ENCODE results near the gene AADAC.
"Not testable (repeated sequence)": the region's sequence is repeated elsewhere in the genome, so short reads cannot be mapped to it uniquely, and the experiment has no call there.

Gene AADAC

DNA sequence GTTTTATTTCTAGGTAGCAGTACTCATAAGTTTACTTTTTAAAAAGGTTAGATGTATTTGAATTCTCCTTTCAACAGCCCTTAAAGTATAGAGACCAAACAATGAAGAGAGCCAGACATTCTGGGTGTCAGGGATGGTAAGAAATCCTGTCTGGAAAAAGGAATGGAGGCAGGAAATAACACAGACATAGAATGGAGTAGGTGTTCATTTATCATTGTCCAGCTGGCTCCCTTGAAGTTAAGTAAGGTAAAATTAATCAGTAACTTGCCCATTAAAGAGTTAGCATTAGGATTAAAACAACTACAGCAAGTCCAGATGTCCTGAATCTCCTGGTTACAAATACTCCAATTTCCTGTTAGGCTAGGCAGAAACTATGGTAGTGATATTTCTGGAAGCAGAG is 46.0 kb downstream of the AADAC start:
- DNase-seq, result no peak

DNA sequence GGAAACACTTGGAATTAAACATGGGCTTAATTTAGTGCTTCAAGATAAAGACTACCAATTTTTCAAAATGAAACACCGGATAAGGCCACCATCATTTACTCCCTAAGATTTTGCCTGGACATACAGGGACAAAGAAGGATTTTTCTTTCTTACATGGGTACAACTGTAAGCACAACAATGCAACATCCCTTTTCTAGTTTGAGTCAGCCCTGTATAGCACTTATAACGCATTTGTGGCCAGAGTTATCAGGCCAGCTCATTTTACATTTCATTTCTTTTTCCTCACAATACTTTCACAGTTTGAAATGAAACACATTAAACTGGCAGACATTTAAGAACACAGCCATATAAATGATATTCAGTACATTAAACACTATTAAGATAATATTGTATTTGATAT is 49.7 kb downstream of the AADAC start:
- no peak for DNase-seq

DNA sequence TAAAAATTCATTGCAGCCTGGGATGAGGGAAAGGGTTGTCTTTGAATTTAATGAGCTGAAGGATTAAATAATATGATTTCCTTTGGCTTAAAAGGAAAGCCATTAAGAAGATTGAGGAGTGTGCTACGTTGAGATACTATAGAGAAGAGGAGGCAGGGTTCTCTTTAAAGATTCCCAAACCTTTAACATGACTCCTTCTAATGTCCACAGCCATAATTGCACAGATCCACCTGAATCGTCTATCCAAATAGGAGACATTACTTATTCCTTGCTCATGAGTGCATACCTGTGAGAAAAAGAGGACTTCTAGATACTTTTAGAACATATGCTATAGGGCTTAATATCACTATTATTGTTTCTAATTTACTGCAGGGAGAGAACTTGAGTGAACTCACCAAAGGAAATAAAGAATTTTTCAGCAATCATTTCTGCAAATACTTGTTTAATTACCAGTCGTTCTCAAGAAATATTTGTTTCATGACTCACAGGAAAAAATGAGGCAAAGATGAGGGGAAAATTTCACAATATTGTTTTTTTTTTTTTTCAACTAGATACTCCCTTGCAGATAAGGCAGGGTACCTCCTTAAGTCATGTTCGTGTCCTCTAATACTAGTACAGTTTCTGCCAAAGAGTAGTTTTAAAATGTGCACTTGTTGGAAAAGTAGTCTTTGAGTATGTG is 50.6 kb downstream of the AADAC start:
- DNase-seq, result no peak

DNA sequence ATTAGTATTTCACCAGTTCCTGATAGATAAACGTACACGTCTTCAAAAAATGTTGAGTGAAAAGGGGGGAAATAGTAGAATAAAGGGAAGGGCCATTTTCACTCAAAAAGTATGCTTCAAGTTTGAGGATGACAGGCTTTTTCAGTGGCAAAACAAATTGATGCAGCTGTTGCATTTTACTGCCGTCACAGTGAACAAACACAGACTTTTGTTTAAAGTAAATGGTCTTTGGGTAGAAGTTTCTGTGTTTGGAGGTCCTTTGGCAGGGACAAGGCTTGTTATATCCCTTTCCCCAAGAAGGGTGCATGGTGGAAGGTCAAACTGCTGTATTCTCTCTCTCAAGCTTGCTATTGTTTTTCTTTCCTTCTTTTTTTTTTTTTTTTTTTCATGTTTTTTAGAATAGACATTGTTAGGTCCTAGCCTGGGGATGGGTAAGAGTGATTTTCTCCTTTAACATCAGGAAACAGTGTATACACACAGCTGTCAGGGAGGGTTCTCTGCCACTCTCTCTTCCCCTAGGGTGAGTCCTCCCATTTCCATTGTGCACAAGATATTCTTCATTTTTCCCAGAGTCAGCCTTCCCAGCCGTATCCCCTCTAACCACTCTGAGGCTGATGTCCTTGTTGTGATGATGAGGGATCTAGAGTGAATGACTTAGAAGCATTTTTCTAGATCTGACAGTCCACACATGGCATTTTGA is 52.9 kb downstream of the AADAC start:
- no peak for DNase-seq

DNA sequence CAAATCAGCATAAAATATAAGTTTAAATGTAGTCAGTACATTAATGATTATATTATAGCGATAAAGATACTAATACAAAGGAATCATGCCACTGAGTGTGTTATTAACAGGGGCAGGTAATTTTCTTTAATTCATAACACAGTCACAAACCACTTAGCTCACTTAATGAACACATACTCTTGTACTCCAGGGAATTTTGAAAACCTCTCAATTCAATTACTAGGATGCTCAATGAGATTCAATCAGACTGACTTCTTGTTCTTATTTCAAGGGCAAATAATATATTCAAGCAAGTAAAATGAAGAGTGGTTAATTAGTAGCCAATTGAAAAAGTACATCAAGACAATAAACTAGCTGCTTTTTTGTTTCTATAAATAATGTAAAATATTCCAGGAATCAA is 53.8 kb downstream of the AADAC start:
- no peak for DNase-seq

DNA sequence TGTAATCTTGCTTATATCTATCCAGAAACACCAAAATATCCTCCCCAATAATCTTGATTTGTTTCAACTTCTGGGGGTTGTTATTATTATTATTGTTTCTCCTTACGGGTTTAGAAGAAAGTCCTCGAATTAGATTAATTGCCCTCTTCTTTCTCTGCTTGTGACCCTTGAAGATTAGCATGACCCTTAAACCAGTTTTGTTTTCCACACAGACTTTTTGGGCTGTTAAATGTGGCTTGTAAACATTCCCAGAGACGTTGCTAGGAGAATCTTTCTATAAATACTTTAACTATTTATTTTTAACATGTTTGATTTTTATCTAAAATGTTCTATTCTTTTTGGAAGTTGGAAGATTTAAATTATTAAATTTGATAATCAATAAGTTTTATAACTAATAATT is 55.3 kb downstream of the AADAC start:
- no peak for DNase-seq

DNA sequence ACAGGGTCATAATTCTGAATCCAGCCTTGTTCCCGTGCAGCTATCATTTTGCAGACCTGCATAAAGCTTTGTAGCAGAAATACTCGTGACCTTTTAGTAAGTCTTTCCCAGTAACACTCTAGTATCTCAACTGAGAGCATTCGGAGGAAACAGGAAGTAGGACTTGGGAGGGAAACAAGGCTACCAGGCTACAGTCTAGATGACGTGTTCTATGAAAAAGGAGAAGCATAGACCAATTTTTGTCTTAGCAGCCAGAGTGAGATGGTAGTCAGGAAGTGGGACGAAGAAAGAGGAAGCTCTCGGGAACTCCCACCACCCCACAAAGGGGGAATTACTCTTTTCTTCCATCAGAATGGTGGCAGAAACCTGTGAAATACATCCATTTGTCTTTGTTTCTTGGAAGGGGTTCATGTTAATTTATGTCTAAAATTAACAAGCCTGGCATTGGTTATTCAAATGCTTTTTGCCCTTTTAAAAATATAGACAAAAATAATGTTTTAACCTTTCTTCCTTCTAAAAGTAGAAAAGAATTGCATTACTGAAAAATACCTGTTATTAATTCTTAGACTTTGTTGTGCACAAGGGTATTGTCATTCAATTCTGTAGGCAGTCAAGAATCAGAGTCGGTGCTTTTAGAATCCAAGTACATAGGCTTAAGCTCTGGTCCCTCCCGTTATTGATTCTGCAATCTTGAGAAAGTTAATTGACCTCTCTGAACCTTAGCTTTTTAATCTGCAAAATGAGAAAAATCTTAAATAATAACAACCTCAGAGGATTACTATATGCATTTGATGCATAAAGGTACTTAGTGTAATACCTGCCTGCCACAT is 57.9 kb downstream of the AADAC start:
- peak; percentile 31 for DNase-seq

DNA sequence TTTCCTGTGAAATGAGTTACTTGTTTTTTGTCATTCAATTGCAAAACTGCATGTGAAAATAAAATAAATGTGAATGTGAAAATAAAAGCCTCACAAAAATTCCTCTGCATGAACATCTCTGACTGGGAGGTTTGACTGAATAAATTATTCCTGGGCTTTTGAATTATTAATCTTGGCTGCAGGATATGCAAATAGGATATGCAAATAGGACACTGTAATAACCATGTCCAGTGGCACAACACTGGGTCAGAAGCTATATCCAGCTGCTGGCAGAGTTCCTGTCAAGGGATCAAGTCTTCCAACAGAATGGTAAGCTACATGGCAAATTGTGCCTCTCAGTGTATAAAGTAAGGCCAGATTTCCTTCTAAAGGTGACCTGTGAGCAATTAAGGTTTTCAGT is 59.5 kb downstream of the AADAC start, which contains the start of gene SUCNR1:
SUCNR1 (plus strand) TSS at position 246 of the 400 bp plus-strand sequence. CDS start 6,250 bp downstream, outside the sequence.
- DNase-seq, result no peak

DNA sequence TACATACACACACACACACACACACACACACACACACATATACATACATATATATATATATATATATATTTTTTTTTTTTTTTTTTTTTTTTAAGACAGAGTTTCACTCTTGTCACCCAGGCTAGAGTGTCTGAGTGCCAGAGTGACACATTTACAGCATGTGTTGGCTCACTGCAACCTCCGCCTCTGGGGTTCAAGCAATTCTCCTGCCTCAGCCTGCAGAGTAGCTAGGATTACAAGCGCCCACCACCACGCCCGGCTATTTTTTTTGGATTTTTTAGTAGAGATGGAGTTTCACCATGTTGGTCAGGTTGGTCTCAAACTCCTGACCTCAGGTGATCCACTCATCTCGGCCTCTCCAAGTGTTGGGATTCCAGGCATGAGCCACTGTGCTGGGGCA is 60.2 kb downstream of the AADAC start:
- not testable (repeated sequence) for DNase-seq

DNA sequence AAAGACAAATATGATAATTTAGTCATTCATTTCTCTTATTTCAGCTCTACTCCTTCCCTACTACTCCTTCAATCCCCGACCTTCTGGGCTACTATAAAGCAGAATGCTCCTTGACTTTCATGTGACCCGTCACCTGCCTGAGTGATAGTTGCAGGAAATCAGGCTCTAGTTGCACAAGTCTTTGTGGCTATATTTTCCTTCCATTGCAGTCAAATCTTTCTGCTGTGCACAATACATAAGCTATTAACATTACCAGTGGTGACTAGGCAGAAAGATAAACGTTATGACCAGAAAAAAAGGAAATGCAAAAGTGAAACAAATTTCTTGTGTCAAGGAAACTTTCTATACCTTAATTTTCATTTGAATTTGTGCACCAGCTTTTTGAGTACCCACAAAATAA is 61.8 kb downstream of the AADAC start:
- no peak for DNase-seq

DNA sequence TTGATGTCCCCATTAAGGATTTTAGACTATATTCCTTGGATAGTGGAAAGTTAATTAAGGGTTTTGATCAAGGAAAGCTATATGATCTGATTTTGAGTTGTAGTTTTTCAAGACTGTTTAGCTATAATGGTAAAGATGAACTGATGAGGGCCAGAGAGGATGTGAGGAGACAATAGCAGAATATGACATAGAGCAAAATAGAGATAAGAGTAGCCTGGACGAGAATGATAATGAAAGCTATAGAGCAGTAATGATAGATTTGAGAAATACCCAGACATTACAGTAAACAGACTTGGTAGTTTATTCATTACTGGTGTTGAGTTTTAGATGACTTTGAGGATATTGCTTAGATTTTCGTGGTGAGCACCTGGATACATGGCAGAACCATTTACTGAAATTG is 63.4 kb downstream of the AADAC start:
- no peak for DNase-seq
